HepG2 (cell line): Measurements from ENCODE around the gene METTL1. TPM values are rescaled to one million over a fixed set of nuclear protein-coding genes. Genes with fewer than 3 reads are reported as not detected.

Experiments used
- CBX5 ChIP-seq: sonication (generic); formaldehyde crosslinking; IDR thresholded peaks from 2 replicates; pipeline ENCODE4 v1.4.0; 2020; ENCODE audit warnings: missing genetic modification reagents, borderline replicate concordance
- ELF1 ChIP-seq: sonication (generic); formaldehyde crosslinking; IDR thresholded peaks from 2 replicates; pipeline ENCODE4 v1.4.0; 2020; ENCODE audit warnings: missing genetic modification reagents
- ELF4 ChIP-seq: sonication (generic); formaldehyde crosslinking; IDR thresholded peaks from 2 replicates; pipeline ENCODE4 v1.5.0; 2020; ENCODE audit warnings: missing genetic modification reagents, mild to moderate bottlenecking, moderate library complexity, borderline replicate concordance
- EP300 ChIP-seq, 3 experiments: sonication (generic) in 1 of 3; formaldehyde crosslinking in 1 of 3; IDR thresholded peaks; 2 replicates each; pipeline versions ENCODE4 v1.5.1 to v1.6.1; 2011 to 2020; ENCODE audit warnings: low read depth in 2 of 3, low read length in 2 of 3, borderline replicate concordance in 1 of 3, improper control_type of control experiment in 1 of 3, mild to moderate bottlenecking in 1 of 3, missing genetic modification reagents in 1 of 3, moderate library complexity in 1 of 3
- HNRNPL ChIP-seq: fragments of 200-400 bp; formaldehyde crosslinking; IDR thresholded peaks from 2 replicates; pipeline ENCODE4 v1.6.1; 2017; ENCODE audit warnings: mild to moderate bottlenecking, low read depth, low read length
- IKZF4 ChIP-seq: sonication (generic); formaldehyde crosslinking; IDR thresholded peaks from 2 replicates; pipeline ENCODE4 v1.5.1; 2020; ENCODE audit warnings: borderline replicate concordance, mild to moderate bottlenecking, low read depth, missing genetic modification reagents; ENCODE audit errors: not compliant biosample characterization
- JUN ChIP-seq: sonication (generic); formaldehyde crosslinking; IDR thresholded peaks from 2 replicates; pipeline ENCODE4 v1.4.0; 2020; ENCODE audit warnings: mild to moderate bottlenecking, missing genetic modification reagents
- KDM5B ChIP-seq: sonication (generic); formaldehyde crosslinking; IDR thresholded peaks from 2 replicates; pipeline ENCODE4 v1.4.0; 2020; ENCODE audit warnings: missing genetic modification reagents, mild to moderate bottlenecking, borderline replicate concordance
- MBNL3 ChIP-seq: fragments of 250-450 bp; sonication (Bioruptor Pico); conservative IDR thresholded peaks from 2 replicates; pipeline ENCODE4 v1.8.0; 2022; ENCODE audit warnings: mild to moderate bottlenecking, inconsistent platforms
- MXD4 ChIP-seq: IDR thresholded peaks from 2 replicates; pipeline ENCODE4 v1.6.1; 2016; ENCODE audit warnings: mild to moderate bottlenecking, missing biosample characterization, missing genetic modification reagents
- NR2F1 ChIP-seq, 2 experiments: fragments of 450-650 bp in 1 of 2; formaldehyde crosslinking in 1 of 2; IDR thresholded peaks; 2 replicates each; pipeline versions ENCODE4 v1.5.0 to v1.6.1; 2016 to 2020; ENCODE audit warnings: mild to moderate bottlenecking in 1 of 2, missing compliant biosample characterization in 1 of 2, missing genetic modification reagents in 1 of 2, moderate library complexity in 1 of 2
- PITX1 ChIP-seq: sonication (generic); formaldehyde crosslinking; IDR thresholded peaks from 2 replicates; pipeline ENCODE4 v1.5.1; 2020; ENCODE audit warnings: mild to moderate bottlenecking, missing genetic modification reagents
- RFXAP ChIP-seq: sonication (generic); formaldehyde crosslinking; IDR thresholded peaks from 2 replicates; pipeline ENCODE4 v1.4.0; 2020; ENCODE audit warnings: missing genetic modification reagents, borderline replicate concordance
- STAT5B ChIP-seq: sonication (generic); formaldehyde crosslinking; IDR thresholded peaks from 2 replicates; pipeline ENCODE4 v1.4.0; 2020; ENCODE audit warnings: missing genetic modification reagents
- ZMAT3 ChIP-seq: sonication (generic); formaldehyde crosslinking; conservative IDR thresholded peaks from 2 replicates; pipeline ENCODE4 v1.7.0; 2021; ENCODE audit warnings: missing genetic modification reagents
- ZNF207 ChIP-seq: fragments of 450-650 bp; IDR thresholded peaks from 2 replicates; pipeline ENCODE4 v1.6.1; 2016; ENCODE audit warnings: antibody characterized with exemption, borderline replicate concordance
- ZNF264 ChIP-seq: sonication (generic); formaldehyde crosslinking; IDR thresholded peaks from 2 replicates; pipeline ENCODE4 v1.4.0; 2020; ENCODE audit warnings: missing genetic modification reagents
- ZNF543 ChIP-seq: sonication (generic); formaldehyde crosslinking; IDR thresholded peaks from 2 replicates; pipeline ENCODE4 v1.4.0; 2020; ENCODE audit warnings: mild to moderate bottlenecking, missing genetic modification reagents
- ZNF614 ChIP-seq: IDR thresholded peaks from 2 replicates; pipeline ENCODE4 v1.6.1; 2018; ENCODE audit warnings: missing biosample characterization, missing genetic modification reagents, inconsistent platforms, borderline replicate concordance
- polyA plus RNA-seq, 8 experiments: library from polyadenylated mRNA; depleted of rRNA in 3 of 8; stranded (reverse) in 7 of 8; unstranded in 1 of 8; fragments of >200 nt; fragmentation: Illumina TruSeq in 4 of 8; extraction: Trizol in 4 of 8; gene quantifications; 2 replicates each; pipeline versions ENCODE4 v1.2.1 to v1.2.3, GENCODE V29; 2011 to 2016; ENCODE audit warnings: low read depth in 4 of 8, missing spikeins in 1 of 8, mixed read lengths in 1 of 8; ENCODE audit not compliant: insufficient read depth in 1 of 8
- total RNA-seq, 5 experiments: library from RNA; depleted of rRNA; stranded (reverse); fragments of >200 nt; fragmentation: Illumina TruSeq; extraction: Trizol; gene quantifications; 2 replicates each; pipeline ENCODE4 v1.2.3, GENCODE V29; 2016; ENCODE audit warnings: low read depth in 1 of 5
- TF ChIP-seq, protein P1 (sequence below): sonication (generic); formaldehyde crosslinking; IDR thresholded peaks from 2 replicates; pipeline ENCODE4 v1.4.0; 2020; ENCODE audit warnings: mild to moderate bottlenecking, missing genetic modification reagents
- TF ChIP-seq, protein P2 (sequence below): sonication (generic); formaldehyde crosslinking; IDR thresholded peaks from 2 replicates; pipeline ENCODE4 v1.8.1; 2023; ENCODE audit warnings: mild to moderate bottlenecking, missing genetic modification reagents
- TF ChIP-seq, protein P3 (sequence below), 2 experiments: sonication (generic) in 1 of 2; formaldehyde crosslinking in 1 of 2; IDR thresholded peaks; 2 replicates each; pipeline versions ENCODE4 v1.4.0 to v1.6.1; 2018 to 2020; ENCODE audit warnings: missing genetic modification reagents in 2 of 2, borderline replicate concordance in 1 of 2, low read depth in 1 of 2, mild to moderate bottlenecking in 1 of 2, missing biosample characterization in 1 of 2
- TF ChIP-seq, protein P4 (sequence below): sonication (generic); formaldehyde crosslinking; IDR thresholded peaks from 2 replicates; pipeline ENCODE4 v1.4.0; 2020; ENCODE audit warnings: mild to moderate bottlenecking, low read depth, missing genetic modification reagents

METTL1 gene
- total and polyA plus RNA-seq, 2 of the 13 experiments (the other 11 are each of a cell fraction or from before 2014, with no cell fraction given), result 34.7 to 36.9 TPM

DNA sequence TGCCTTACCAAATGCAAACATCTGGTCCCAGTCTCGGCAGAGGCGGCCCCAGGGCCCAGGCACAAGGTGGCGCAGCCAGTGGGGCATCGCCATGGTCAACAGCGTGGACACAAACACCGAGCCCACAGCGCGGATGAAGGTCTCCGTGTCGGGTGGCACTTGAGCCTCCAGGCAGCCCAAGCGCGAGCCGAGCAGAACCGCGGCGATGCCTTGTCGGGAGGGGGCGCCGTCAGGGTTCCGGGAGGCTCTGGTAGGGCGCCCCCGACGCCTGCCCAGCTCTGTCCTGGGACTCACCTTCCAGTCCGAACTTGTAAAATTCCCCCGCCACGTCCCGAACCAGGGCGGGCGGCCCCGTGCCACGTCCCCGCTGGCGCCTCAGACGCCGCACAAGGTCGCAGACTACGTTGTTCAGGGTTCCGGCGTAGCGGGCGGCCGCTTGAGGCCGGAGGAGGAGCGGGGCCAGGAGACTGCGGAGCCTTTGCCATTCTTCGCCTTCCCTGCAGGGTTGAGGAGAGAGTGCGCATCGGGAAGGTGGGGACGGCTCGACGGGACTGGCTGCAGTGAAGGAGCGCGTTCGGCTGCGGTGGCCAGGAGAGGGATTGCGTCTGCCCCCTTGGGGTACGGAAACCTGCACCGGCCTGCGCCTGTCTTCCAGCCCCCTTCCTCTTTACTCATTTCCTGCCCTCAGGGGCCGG lies 6.8 kb downstream of the METTL1 start (continued):
- TF ChIP-seq MXD4 (CRISPR knock-in tag) (no peak), IKZF4 (CRISPR knock-in tag) (no peak), ZNF543 (CRISPR knock-in tag) (0 out of 2 replicates have a peak, but pooled peaks have one; percentile 33), PITX1 (0 out of 2 replicates have a peak, but pooled peaks have one; percentile 39), ZNF207 (no peak), CBX5 (CRISPR knock-in tag) (peak; percentile 58; the same call in 1 of the 2 replicates), HNRNPL (no peak), EP300 (IDR thresholded peaks at IDR 0.05; ENCODE audit: low read depth in 2 of 2, low read length in 2 of 2) (no peak), EP300 (CRISPR knock-in tag; IDR thresholded peaks at IDR 0.05; ENCODE audit: borderline replicate concordance) (no peak), ELF1 (CRISPR knock-in tag) (no peak), ZMAT3 (CRISPR knock-in tag) (no peak), ZNF614 (CRISPR knock-in tag) (peak; percentile 42; the same call in 1 of the 2 replicates), KDM5B (CRISPR knock-in tag) (peak; percentile 40; the same call in 1 of the 2 replicates), JUN (CRISPR knock-in tag) (no peak), RFXAP (CRISPR knock-in tag) (0 out of 2 replicates have a peak, but pooled peaks have one; percentile 23), NR2F1 (CRISPR knock-in tag; IDR thresholded peaks at IDR 0.05) (no peak), MBNL3 (CRISPR knock-in tag) (no peak), ELF4 (no peak), ZNF264 (no peak), STAT5B (CRISPR knock-in tag) (no peak)
- TF ChIP-seq, protein P1, sequence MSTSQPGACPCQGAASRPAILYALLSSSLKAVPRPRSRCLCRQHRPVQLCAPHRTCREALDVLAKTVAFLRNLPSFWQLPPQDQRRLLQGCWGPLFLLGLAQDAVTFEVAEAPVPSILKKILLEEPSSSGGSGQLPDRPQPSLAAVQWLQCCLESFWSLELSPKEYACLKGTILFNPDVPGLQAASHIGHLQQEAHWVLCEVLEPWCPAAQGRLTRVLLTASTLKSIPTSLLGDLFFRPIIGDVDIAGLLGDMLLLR (CRISPR knock-in tag), result no peak
- TF ChIP-seq, protein P2, sequence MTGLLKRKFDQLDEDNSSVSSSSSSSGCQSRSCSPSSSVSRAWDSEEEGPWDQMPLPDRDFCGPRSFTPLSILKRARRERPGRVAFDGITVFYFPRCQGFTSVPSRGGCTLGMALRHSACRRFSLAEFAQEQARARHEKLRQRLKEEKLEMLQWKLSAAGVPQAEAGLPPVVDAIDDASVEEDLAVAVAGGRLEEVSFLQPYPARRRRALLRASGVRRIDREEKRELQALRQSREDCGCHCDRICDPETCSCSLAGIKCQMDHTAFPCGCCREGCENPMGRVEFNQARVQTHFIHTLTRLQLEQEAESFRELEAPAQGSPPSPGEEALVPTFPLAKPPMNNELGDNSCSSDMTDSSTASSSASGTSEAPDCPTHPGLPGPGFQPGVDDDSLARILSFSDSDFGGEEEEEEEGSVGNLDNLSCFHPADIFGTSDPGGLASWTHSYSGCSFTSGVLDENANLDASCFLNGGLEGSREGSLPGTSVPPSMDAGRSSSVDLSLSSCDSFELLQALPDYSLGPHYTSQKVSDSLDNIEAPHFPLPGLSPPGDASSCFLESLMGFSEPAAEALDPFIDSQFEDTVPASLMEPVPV, result no peak; the same call in 1 of the 2 replicates
- TF ChIP-seq, protein P3, sequence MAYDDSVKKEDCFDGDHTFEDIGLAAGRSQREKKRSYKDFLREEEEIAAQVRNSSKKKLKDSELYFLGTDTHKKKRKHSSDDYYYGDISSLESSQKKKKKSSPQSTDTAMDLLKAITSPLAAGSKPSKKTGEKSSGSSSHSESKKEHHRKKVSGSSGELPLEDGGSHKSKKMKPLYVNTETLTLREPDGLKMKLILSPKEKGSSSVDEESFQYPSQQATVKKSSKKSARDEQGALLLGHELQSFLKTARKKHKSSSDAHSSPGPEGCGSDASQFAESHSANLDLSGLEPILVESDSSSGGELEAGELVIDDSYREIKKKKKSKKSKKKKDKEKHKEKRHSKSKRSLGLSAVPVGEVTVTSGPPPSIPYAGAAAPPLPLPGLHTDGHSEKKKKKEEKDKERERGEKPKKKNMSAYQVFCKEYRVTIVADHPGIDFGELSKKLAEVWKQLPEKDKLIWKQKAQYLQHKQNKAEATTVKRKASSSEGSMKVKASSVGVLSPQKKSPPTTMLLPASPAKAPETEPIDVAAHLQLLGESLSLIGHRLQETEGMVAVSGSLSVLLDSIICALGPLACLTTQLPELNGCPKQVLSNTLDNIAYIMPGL (CRISPR knock-in tag; IDR thresholded peaks at IDR 0.05; ENCODE audit: borderline replicate concordance in 1 of 2, low read depth in 1 of 2), result peak; percentile 86 to 91
- TF ChIP-seq, protein P4, sequence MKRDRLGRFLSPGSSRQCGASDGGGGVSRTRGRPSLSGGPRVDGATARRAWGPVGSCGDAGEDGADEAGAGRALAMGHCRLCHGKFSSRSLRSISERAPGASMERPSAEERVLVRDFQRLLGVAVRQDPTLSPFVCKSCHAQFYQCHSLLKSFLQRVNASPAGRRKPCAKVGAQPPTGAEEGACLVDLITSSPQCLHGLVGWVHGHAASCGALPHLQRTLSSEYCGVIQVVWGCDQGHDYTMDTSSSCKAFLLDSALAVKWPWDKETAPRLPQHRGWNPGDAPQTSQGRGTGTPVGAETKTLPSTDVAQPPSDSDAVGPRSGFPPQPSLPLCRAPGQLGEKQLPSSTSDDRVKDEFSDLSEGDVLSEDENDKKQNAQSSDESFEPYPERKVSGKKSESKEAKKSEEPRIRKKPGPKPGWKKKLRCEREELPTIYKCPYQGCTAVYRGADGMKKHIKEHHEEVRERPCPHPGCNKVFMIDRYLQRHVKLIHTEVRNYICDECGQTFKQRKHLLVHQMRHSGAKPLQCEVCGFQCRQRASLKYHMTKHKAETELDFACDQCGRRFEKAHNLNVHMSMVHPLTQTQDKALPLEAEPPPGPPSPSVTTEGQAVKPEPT, result no peak
